ENCODE results near the gene PLXNA4.

DNA sequence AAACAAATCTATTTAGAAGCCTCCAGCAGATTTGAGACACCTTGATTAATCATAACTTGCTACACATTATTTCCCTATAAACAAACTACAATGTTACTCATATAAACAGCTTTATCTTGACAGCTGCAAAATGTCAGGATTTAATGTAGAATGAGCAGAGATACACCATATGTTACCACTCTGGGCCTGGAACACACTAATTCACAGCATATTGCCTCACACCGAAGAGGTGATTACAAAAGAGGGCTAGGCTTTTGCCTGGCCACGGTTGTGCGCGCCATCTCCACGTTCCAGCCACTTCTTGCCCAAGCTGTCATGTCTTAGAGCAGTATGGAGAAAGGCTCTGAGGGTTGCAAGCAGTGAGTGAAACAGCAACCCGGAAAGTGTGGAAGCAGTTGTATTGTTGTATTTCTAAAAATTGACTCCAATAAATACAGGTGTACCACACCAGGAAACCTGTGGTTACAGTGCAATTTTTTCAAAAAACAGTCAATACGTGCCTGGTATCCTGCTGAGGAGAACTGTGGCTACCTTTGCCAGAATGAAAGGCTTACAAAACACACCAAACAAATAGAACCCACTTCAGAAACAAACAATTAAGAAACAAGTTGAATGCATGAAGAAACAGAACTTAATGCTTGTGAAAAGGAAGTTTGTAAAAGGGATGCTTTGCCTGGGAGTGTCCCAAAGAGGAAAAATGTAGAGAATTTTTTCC lies 498.1 kb downstream of the PLXNA4 start:
- TF ChIP-seq POLR2A (IDR thresholded peaks at IDR 0.05; ENCODE audit: extremely low read depth, insufficient read length) (no peak), MAX (IDR thresholded peaks at IDR 0.05; ENCODE audit: low read depth, low read length) (no peak)
- TF ChIP-seq, protein P1, sequence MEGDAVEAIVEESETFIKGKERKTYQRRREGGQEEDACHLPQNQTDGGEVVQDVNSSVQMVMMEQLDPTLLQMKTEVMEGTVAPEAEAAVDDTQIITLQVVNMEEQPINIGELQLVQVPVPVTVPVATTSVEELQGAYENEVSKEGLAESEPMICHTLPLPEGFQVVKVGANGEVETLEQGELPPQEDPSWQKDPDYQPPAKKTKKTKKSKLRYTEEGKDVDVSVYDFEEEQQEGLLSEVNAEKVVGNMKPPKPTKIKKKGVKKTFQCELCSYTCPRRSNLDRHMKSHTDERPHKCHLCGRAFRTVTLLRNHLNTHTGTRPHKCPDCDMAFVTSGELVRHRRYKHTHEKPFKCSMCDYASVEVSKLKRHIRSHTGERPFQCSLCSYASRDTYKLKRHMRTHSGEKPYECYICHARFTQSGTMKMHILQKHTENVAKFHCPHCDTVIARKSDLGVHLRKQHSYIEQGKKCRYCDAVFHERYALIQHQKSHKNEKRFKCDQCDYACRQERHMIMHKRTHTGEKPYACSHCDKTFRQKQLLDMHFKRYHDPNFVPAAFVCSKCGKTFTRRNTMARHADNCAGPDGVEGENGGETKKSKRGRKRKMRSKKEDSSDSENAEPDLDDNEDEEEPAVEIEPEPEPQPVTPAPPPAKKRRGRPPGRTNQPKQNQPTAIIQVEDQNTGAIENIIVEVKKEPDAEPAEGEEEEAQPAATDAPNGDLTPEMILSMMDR (IDR thresholded peaks at IDR 0.05; ENCODE audit: low read depth, low read length), result no peak
